Measurements from ENCODE around the gene FAS.

DNA sequence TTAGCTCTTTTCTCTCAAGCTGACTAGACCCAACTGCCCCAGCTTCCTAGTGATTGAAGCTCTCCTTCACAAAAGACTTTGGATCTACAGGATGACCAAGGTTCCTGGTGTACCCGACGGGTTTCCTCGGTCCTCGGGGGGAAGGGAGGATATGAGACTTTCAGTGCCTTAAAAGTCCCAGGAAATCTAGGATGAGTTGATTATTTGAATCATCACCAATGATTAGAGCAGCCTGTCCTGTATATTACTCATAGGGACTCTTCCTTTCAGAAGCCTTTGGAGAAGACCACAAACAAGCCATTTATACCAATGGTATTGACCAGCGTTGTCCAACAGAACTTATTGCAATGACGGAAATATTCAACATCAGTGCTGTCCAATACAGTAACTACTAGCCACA is 31.9 kb upstream of the FAS start:
- TF ChIP-seq, protein P1, sequence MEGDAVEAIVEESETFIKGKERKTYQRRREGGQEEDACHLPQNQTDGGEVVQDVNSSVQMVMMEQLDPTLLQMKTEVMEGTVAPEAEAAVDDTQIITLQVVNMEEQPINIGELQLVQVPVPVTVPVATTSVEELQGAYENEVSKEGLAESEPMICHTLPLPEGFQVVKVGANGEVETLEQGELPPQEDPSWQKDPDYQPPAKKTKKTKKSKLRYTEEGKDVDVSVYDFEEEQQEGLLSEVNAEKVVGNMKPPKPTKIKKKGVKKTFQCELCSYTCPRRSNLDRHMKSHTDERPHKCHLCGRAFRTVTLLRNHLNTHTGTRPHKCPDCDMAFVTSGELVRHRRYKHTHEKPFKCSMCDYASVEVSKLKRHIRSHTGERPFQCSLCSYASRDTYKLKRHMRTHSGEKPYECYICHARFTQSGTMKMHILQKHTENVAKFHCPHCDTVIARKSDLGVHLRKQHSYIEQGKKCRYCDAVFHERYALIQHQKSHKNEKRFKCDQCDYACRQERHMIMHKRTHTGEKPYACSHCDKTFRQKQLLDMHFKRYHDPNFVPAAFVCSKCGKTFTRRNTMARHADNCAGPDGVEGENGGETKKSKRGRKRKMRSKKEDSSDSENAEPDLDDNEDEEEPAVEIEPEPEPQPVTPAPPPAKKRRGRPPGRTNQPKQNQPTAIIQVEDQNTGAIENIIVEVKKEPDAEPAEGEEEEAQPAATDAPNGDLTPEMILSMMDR (optimal IDR thresholded peaks at IDR 0.05 in 1 of 3, IDR thresholded peaks at IDR 0.05 in 1 of 3, conservative IDR thresholded peaks at IDR 0.05 in 1 of 3; ENCODE audit: extremely low read depth in 1 of 3, insufficient read depth in 2 of 3, low read length in 3 of 3): no peak
- no peak for TF ChIP-seq EZH2 (IDR thresholded peaks at IDR 0.05; ENCODE audit: low read length)
